Measurements from ENCODE around the gene IQGAP1. TPM values are rescaled to one million over a fixed set of nuclear protein-coding genes. Genes with fewer than 3 reads are reported as not detected.

IQGAP1 gene
- total RNA-seq, 1 experiment from 2014 or later = 106 TPM

GRCh38 chr15:90539789-90540188, 151.7 kb downstream of the IQGAP1 start:
- Mint-ChIP-seq H3K9me3 (no peaks in the 10 kb centered on the region), H3K27ac (no peak overlapping the region), H3K4me1 (0 out of 2 replicates have a peak, but pooled peaks cover 4% of the 10 kb centered on the region), H3K27me3 (ENCODE audit: low read depth) (no peaks in the 10 kb centered on the region), H3K4me3 (no peak overlapping the region), H3K36me3 (no peaks in the 10 kb centered on the region)
- TF ChIP-seq JAZF1 (CRISPR knock-in tag; IDR thresholded peaks at IDR 0.05) (no peak), SOX15 (CRISPR knock-in tag; IDR thresholded peaks at IDR 0.05) (no peak), NR2C2 (CRISPR knock-in tag; IDR thresholded peaks at IDR 0.05) (no peak), GABPB1 (CRISPR knock-in tag; IDR thresholded peaks at IDR 0.05) (no peak), SP1 (CRISPR knock-in tag; conservative IDR thresholded peaks at IDR 0.05) (no peak), SMAD4 (CRISPR knock-in tag; IDR thresholded peaks at IDR 0.05) (no peak), ZNF263 (CRISPR knock-in tag; IDR thresholded peaks at IDR 0.05; ENCODE audit: low read depth) (no peak), ZNF232 (CRISPR knock-in tag; IDR thresholded peaks at IDR 0.05) (no peak), ZNF423 (CRISPR knock-in tag; IDR thresholded peaks at IDR 0.05) (no peak), PRRX2 (CRISPR knock-in tag; IDR thresholded peaks at IDR 0.05) (no peak)
- TF ChIP-seq, protein P1, sequence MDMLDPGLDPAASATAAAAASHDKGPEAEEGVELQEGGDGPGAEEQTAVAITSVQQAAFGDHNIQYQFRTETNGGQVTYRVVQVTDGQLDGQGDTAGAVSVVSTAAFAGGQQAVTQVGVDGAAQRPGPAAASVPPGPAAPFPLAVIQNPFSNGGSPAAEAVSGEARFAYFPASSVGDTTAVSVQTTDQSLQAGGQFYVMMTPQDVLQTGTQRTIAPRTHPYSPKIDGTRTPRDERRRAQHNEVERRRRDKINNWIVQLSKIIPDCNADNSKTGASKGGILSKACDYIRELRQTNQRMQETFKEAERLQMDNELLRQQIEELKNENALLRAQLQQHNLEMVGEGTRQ (CRISPR knock-in tag; IDR thresholded peaks at IDR 0.05) = no peak
- TF ChIP-seq, protein P2, sequence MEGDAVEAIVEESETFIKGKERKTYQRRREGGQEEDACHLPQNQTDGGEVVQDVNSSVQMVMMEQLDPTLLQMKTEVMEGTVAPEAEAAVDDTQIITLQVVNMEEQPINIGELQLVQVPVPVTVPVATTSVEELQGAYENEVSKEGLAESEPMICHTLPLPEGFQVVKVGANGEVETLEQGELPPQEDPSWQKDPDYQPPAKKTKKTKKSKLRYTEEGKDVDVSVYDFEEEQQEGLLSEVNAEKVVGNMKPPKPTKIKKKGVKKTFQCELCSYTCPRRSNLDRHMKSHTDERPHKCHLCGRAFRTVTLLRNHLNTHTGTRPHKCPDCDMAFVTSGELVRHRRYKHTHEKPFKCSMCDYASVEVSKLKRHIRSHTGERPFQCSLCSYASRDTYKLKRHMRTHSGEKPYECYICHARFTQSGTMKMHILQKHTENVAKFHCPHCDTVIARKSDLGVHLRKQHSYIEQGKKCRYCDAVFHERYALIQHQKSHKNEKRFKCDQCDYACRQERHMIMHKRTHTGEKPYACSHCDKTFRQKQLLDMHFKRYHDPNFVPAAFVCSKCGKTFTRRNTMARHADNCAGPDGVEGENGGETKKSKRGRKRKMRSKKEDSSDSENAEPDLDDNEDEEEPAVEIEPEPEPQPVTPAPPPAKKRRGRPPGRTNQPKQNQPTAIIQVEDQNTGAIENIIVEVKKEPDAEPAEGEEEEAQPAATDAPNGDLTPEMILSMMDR (IDR thresholded peaks at IDR 0.05) = no peak
- TF ChIP-seq, protein P3, sequence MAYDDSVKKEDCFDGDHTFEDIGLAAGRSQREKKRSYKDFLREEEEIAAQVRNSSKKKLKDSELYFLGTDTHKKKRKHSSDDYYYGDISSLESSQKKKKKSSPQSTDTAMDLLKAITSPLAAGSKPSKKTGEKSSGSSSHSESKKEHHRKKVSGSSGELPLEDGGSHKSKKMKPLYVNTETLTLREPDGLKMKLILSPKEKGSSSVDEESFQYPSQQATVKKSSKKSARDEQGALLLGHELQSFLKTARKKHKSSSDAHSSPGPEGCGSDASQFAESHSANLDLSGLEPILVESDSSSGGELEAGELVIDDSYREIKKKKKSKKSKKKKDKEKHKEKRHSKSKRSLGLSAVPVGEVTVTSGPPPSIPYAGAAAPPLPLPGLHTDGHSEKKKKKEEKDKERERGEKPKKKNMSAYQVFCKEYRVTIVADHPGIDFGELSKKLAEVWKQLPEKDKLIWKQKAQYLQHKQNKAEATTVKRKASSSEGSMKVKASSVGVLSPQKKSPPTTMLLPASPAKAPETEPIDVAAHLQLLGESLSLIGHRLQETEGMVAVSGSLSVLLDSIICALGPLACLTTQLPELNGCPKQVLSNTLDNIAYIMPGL (CRISPR knock-in tag; IDR thresholded peaks at IDR 0.05) = no peak
- ChIA-PET CTCF (interaction anchor here (0.9 to 1.6 kb wide), 2 partner anchors 8 to 246 kb away, joined by 3 to 7 read pairs; no protein-coding TSS in a partner anchor), POLR2A (interaction anchor here (0.7 kb wide), 1 partner anchor 10 kb away, joined by 5 read pairs; no protein-coding TSS in a partner anchor)
- DNase-seq (ENCODE audit: low spot score) (no peak), ATAC-seq (no peak)

- no peak overlapping the region for H3K4me3 Mint-ChIP-seq
- no peaks in the 10 kb centered on the region for H3K27me3 Mint-ChIP-seq (ENCODE audit: low read depth)
- 0 out of 2 replicates have a peak, but pooled peaks cover 4% of the 10 kb centered on the region for H3K4me1 Mint-ChIP-seq
- ChIA-PET CTCF (no interaction called here), POLR2A (no interaction called here)
- TF ChIP-seq MXD4 (CRISPR knock-in tag; IDR thresholded peaks at IDR 0.05; ENCODE audit: borderline replicate concordance) = no peak
- TF ChIP-seq ZNF425 (CRISPR knock-in tag; conservative IDR thresholded peaks at IDR 0.05) = no peak
- no peaks in the 10 kb centered on the region for H3K36me3 Mint-ChIP-seq
- no peaks in the 10 kb centered on the region for H3K9me3 Mint-ChIP-seq
- ATAC-seq (no peak), DNase-seq (ENCODE audit: low spot score) (no peak)
- H3K27ac Mint-ChIP-seq = no peak overlapping the region
Observed at GRCh38 chr15:90540768-90541167, 152.7 kb downstream of the IQGAP1 start.

DNA sequence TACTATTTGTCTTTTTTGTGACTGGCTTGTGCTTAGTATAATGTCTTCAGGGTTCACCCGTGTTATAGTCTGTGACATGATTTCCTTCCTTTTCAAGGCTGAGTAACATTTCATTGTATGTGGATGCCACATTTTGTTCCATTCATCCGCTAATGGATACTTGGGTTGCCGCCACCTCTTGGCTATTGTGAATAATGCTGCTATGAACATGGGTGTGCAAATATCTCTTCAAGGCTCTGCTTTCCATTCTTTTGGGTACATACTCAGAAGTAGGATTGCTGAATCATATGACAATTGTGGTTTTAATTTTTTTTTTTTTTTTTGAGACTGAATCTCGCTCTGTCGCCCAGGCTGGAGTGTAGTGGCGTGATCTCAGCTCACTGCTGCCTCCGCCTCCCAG, 157.1 kb downstream of the IQGAP1 start:
- ATAC-seq = no peak
- CTCF ChIA-PET = interaction anchor here (0.6 to 1.0 kb wide), 3 partner anchors 12 to 139 kb away, joined by 3 read pairs; no protein-coding TSS in a partner anchor
- no peak for DNase-seq (ENCODE audit: low spot score)
- Mint-ChIP-seq H3K27ac (no peak overlapping the region), H3K4me3 (no peak overlapping the region), H3K27me3 (ENCODE audit: low read depth) (no peaks in the 10 kb centered on the region), H3K9me3 (no peaks in the 10 kb centered on the region), H3K36me3 (no peaks in the 10 kb centered on the region), H3K4me1 (no peaks in the 10 kb centered on the region)
- POLR2A ChIA-PET = interaction anchor here (0.6 kb wide), 1 partner anchor 33 kb away, joined by 3 read pairs; no protein-coding TSS in a partner anchor
- TF ChIP-seq, protein P4, sequence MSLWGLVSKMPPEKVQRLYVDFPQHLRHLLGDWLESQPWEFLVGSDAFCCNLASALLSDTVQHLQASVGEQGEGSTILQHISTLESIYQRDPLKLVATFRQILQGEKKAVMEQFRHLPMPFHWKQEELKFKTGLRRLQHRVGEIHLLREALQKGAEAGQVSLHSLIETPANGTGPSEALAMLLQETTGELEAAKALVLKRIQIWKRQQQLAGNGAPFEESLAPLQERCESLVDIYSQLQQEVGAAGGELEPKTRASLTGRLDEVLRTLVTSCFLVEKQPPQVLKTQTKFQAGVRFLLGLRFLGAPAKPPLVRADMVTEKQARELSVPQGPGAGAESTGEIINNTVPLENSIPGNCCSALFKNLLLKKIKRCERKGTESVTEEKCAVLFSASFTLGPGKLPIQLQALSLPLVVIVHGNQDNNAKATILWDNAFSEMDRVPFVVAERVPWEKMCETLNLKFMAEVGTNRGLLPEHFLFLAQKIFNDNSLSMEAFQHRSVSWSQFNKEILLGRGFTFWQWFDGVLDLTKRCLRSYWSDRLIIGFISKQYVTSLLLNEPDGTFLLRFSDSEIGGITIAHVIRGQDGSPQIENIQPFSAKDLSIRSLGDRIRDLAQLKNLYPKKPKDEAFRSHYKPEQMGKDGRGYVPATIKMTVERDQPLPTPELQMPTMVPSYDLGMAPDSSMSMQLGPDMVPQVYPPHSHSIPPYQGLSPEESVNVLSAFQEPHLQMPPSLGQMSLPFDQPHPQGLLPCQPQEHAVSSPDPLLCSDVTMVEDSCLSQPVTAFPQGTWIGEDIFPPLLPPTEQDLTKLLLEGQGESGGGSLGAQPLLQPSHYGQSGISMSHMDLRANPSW (CRISPR knock-in tag; conservative IDR thresholded peaks at IDR 0.05; ENCODE audit: low read depth) = no peak

Data from WTC11 (cell line).